Right lobe of liver (tissue), 4 donors: ENCODE measurements around the gene HARBI1.

ENCODE experiments used
- POLR2A ChIP-seq: fragments of 450-650 bp; IDR thresholded peaks from one replicate; pipeline ENCODE4 v1.6.1; 2017; ENCODE audit warnings: antibody characterized with exemption, mild to moderate bottlenecking
- TF ChIP-seq, protein P1 (sequence below), 4 donors: fragments of 200-600 bp in 3 of 4; fragments of 450-650 bp in 1 of 4; IDR thresholded peaks; one replicate each; pipeline versions ENCODE4 v1.5.1 to v1.8.0; 2016 to 2022; ENCODE audit warnings: antibody characterized with exemption in 4 of 4, mild to moderate bottlenecking in 2 of 4
- donor health status: DM: no; HTN: no; CAD: no.
- donor health status: DM: no; HTN: no; CAD: no.
- donor health status: DM: no; HTN: yes; CAD: no.

DNA sequence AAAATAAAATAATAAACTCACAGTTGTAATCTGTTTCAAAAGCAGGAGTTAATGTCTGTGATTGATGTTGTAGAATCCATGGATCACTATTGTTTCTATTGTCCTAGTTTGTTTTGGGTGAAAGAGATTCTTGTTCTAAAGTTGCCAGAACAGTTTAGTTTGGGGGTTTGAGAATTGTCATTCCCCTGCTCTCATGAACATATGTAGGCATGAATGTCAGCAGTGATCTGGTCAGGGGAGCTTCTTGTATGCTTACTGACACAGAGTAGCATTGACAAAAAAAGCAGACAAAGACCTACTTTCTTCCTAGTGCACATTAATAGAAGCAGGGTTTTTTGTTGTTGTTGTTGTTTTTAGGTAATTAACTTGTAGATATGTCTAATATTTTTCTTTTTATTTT is 44.8 kb upstream of the HARBI1 start:
- TF ChIP-seq, protein P1, sequence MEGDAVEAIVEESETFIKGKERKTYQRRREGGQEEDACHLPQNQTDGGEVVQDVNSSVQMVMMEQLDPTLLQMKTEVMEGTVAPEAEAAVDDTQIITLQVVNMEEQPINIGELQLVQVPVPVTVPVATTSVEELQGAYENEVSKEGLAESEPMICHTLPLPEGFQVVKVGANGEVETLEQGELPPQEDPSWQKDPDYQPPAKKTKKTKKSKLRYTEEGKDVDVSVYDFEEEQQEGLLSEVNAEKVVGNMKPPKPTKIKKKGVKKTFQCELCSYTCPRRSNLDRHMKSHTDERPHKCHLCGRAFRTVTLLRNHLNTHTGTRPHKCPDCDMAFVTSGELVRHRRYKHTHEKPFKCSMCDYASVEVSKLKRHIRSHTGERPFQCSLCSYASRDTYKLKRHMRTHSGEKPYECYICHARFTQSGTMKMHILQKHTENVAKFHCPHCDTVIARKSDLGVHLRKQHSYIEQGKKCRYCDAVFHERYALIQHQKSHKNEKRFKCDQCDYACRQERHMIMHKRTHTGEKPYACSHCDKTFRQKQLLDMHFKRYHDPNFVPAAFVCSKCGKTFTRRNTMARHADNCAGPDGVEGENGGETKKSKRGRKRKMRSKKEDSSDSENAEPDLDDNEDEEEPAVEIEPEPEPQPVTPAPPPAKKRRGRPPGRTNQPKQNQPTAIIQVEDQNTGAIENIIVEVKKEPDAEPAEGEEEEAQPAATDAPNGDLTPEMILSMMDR (IDR thresholded peaks at IDR 0.05): no peak
- no peak for TF ChIP-seq POLR2A
